ENCODE results near the gene AMPD1. TPM values are rescaled to one million over a fixed set of nuclear protein-coding genes. Genes with fewer than 3 reads are reported as not detected.

AMPD1 gene
- total and polyA plus RNA-seq, 2 donors (not counting 1 experiment from before 2014, with no cell fraction given), result 0.18 TPM; not detected in 1

- H3K9me3 ChIP-seq (ENCODE audit: control extremely low read depth in 1 of 3, control insufficient read depth in 2 of 3, insufficient read depth in 1 of 3, low read length in 2 of 3), result no peaks in the 10 kb centered on the region
- peaks cover 6% of the 10 kb centered on the region for H3K27me3 Mint-ChIP-seq
- no peak overlapping the region for H3K27ac ChIP-seq (ENCODE audit: low read length in 2 of 2)
- no peaks in the 10 kb centered on the region for H3K4me1 ChIP-seq (ENCODE audit: control insufficient read depth in 2 of 2, insufficient read depth in 2 of 2, low read length in 2 of 2)
- ChIA-PET POLR2A (no interaction called here), CTCF (no interaction called here)
- no peak for TF ChIP-seq CTCF (IDR thresholded peaks at IDR 0.05)
- TF ChIP-seq EZH2 (IDR thresholded peaks at IDR 0.05; ENCODE audit: borderline replicate concordance, insufficient read depth, low read depth, low read length, poor library complexity, severe bottlenecking), result no peak
- H3K4me3 Mint-ChIP-seq, result no peak overlapping the region
- H2AFZ ChIP-seq (ENCODE audit: insufficient read depth, low read depth, low read length, poor library complexity, severe bottlenecking), result no peak overlapping the region
- no peaks in the 10 kb centered on the region for H4K20me1 ChIP-seq (ENCODE audit: control insufficient read depth, insufficient read depth, low read length, poor library complexity, severe bottlenecking)
- 100% methylated on average over 1 of the region's 2 CpGs for whole genome bisulfite sequencing (ENCODE audit: insufficient coverage)
- intact Hi-C loops (cut with micrococcal nuclease), result no loop called here
- no peaks in the 10 kb centered on the region for H3K36me3 ChIP-seq (replicated peaks in 1 of 2; ENCODE audit: control extremely low read depth in 1 of 2, control insufficient read depth in 1 of 2, extremely low read depth in 1 of 2, insufficient read depth in 2 of 2, low read length in 1 of 2)
- no peaks in the 10 kb centered on the region for H3K4me1 Mint-ChIP-seq
- H3K79me2 ChIP-seq (ENCODE audit: control insufficient read depth, insufficient read depth, low read length), result no peaks in the 10 kb centered on the region
- peaks cover 0 to 3% (median 1%) of the 10 kb centered on the region in 4 experiments for H3K27me3 ChIP-seq (replicated peaks in 1 of 4; ENCODE audit: control extremely low read depth in 1 of 4, control insufficient read depth in 3 of 4, insufficient read depth in 4 of 4, low read length in 3 of 4)
- no peak for DNase-seq
- H3K9me3 Mint-ChIP-seq (ENCODE audit: insufficient read depth), result no peaks in the 10 kb centered on the region
- ATAC-seq (ENCODE audit: low read depth), result no peak
- no peak overlapping the region for H3K4me2 ChIP-seq (replicated peaks; ENCODE audit: low read depth, low read length, poor library complexity, severe bottlenecking)
- no peak overlapping the region for H3K27ac Mint-ChIP-seq
- H3K4me3 ChIP-seq (ENCODE audit: control extremely low read depth in 1 of 5, extremely low read depth in 1 of 5, insufficient read depth in 1 of 5, low read depth in 2 of 5, low read length in 4 of 5), result no peak overlapping the region
- H3K9ac ChIP-seq (ENCODE audit: low read length), result no peak overlapping the region
These were observed 43.5 kb downstream of the AMPD1 start for GRCh38 chr1:114651893-114652292.

- Histone ChIP-seq H2AFZ (ENCODE audit: insufficient read depth, low read depth, low read length, poor library complexity, severe bottlenecking) (no peak overlapping the region), H3K4me2 (replicated peaks; ENCODE audit: low read depth, low read length, poor library complexity, severe bottlenecking) (no peak overlapping the region), H3K9ac (ENCODE audit: low read length) (no peak overlapping the region), H3K27ac (ENCODE audit: low read length in 2 of 2) (no peak overlapping the region), H4K20me1 (ENCODE audit: control insufficient read depth, insufficient read depth, low read length, poor library complexity, severe bottlenecking) (no peaks in the 10 kb centered on the region), H3K79me2 (ENCODE audit: control insufficient read depth, insufficient read depth, low read length) (no peaks in the 10 kb centered on the region), H3K36me3 (replicated peaks in 1 of 2; ENCODE audit: control extremely low read depth in 1 of 2, control insufficient read depth in 1 of 2, extremely low read depth in 1 of 2, insufficient read depth in 2 of 2, low read length in 1 of 2) (no peaks in the 10 kb centered on the region), H3K27me3 (replicated peaks in 1 of 4; ENCODE audit: control extremely low read depth in 1 of 4, control insufficient read depth in 3 of 4, insufficient read depth in 4 of 4, low read length in 3 of 4) (peaks cover 0 to 3% (median 0%) of the 10 kb centered on the region in 4 experiments), H3K4me3 (ENCODE audit: control extremely low read depth in 1 of 5, extremely low read depth in 1 of 5, insufficient read depth in 1 of 5, low read depth in 2 of 5, low read length in 4 of 5) (no peak overlapping the region), H3K4me1 (ENCODE audit: control insufficient read depth in 2 of 2, insufficient read depth in 2 of 2, low read length in 2 of 2) (no peaks in the 10 kb centered on the region), H3K9me3 (ENCODE audit: control extremely low read depth in 1 of 3, control insufficient read depth in 2 of 3, insufficient read depth in 1 of 3, low read length in 2 of 3) (no peaks in the 10 kb centered on the region)
- ATAC-seq (ENCODE audit: low read depth) (no peak), DNase-seq (no peak)
- intact Hi-C loops (cut with micrococcal nuclease), result no loop called here
- ChIA-PET CTCF (no interaction called here), POLR2A (no interaction called here)
- Mint-ChIP-seq H3K4me3 (no peak overlapping the region), H3K27me3 (peaks cover 3% of the 10 kb centered on the region), H3K9me3 (ENCODE audit: insufficient read depth) (no peaks in the 10 kb centered on the region), H3K27ac (no peak overlapping the region), H3K4me1 (no peaks in the 10 kb centered on the region)
- no CpG with 5 or more reads among the region's 1 CpG for WGBS (ENCODE audit: insufficient coverage)
- TF ChIP-seq EZH2 (IDR thresholded peaks at IDR 0.05; ENCODE audit: borderline replicate concordance, insufficient read depth, low read depth, low read length, poor library complexity, severe bottlenecking), result no peak
- TF ChIP-seq CTCF (IDR thresholded peaks at IDR 0.05), result no peak
These were observed 46.8 kb downstream of the AMPD1 start for GRCh38 chr1:114648503-114648902.

Data from B cell (primary cell).